Measurements from ENCODE around the gene DRAM1.

DNA sequence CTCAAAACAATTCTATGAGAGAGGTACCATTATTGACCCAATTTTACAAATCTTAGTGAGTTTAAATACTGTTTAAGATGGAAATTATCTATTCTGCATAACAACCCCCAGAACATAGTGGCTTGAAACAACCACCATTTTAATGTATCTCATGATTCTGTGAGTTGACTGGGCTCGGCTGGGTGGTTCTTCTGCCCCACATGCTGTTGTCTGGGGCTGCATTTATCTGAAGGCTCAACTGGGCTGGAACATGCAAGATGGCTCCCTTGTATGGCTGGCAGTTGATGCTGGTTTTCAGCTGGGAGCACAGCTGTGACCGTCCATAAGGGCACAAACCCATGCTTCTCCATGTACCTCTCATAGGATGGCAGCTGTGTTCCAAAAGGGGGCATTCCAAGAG lies 82.2 kb downstream of the DRAM1 start:
- TF ChIP-seq GABPA (IDR thresholded peaks at IDR 0.05; ENCODE audit: low read depth) (no peak), RFX5 (IDR thresholded peaks at IDR 0.05; ENCODE audit: low read length) (no peak), EP300 (IDR thresholded peaks at IDR 0.05; ENCODE audit: borderline replicate concordance in 1 of 2, low read depth in 1 of 2, low read length in 1 of 2) (no peak), MXI1 (IDR thresholded peaks at IDR 0.05; ENCODE audit: low read depth, low read length) (no peak), SIN3A (IDR thresholded peaks at IDR 0.05; ENCODE audit: borderline replicate concordance, low read depth, low read length) (no peak), FOXM1 (IDR thresholded peaks at IDR 0.05; ENCODE audit: low read depth) (no peak)
- TF ChIP-seq, protein P1, sequence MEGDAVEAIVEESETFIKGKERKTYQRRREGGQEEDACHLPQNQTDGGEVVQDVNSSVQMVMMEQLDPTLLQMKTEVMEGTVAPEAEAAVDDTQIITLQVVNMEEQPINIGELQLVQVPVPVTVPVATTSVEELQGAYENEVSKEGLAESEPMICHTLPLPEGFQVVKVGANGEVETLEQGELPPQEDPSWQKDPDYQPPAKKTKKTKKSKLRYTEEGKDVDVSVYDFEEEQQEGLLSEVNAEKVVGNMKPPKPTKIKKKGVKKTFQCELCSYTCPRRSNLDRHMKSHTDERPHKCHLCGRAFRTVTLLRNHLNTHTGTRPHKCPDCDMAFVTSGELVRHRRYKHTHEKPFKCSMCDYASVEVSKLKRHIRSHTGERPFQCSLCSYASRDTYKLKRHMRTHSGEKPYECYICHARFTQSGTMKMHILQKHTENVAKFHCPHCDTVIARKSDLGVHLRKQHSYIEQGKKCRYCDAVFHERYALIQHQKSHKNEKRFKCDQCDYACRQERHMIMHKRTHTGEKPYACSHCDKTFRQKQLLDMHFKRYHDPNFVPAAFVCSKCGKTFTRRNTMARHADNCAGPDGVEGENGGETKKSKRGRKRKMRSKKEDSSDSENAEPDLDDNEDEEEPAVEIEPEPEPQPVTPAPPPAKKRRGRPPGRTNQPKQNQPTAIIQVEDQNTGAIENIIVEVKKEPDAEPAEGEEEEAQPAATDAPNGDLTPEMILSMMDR (IDR thresholded peaks at IDR 0.05) = no peak

All from SK-N-SH (cell line).